GM13976 (cell line): Measurements from ENCODE around the gene ORC2.

ENCODE experiments used
- DNase-seq: peaks from one replicate; pipeline ENCODE4 v3.0.0; 2012; ENCODE audit warnings: low spot score
- CTCF ChIP-seq: IDR thresholded peaks from 2 replicates; pipeline ENCODE4 v1.5.1; 2012; ENCODE audit warnings: borderline replicate concordance, mild to moderate bottlenecking; ENCODE audit not compliant: insufficient read depth; ENCODE audit errors: extremely low read depth, missing control alignments, control extremely low read depth
- in situ Hi-C: fragments of 300-500 bp; cut with MboI; formaldehyde crosslinking; loops from one replicate; pipeline ENCODE4 v1.12.0; 2022; ENCODE audit warnings: low sequenced_read_pairs, mixed read lengths, inconsistent platforms; ENCODE audit not compliant: unreplicated experiment

Gene ORC2

GRCh38 chr2:200963124-200963917, at the start of gene ORC2:
Gene ORC2 (minus strand): TSS chr2:200963660. CDS start chr2:200958123, 5,537 bp downstream.
- in situ Hi-C loops = no loop called here
- peak; percentile 96 for DNase-seq
- TF ChIP-seq CTCF = peak; percentile 78

DNA sequence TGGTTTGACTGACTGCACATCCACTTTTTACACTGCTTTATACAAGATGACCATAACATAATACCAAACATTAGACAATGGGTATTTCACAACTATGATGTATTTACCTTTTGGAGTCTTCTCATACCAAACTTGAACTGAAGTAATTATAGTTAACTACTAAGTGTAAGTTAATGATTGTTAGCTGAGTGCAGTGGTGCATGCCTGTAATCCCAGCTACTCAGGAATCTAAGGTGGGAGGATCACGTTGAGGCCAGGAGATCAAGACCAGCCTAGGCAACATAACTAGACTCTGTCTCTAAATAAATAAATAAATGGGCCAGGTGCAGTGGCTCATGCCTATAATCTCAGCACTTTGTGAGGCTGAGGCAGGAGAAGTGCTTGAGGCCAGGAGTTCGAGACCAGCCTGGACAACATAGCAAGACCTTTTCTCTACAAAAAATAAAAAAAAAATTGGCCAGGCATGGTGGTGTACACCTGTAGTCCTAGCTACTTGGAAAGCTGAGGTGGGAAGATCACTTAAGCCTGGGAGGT, 44.9 kb upstream of the ORC2 start:
- in situ Hi-C loops = no loop called here
- TF ChIP-seq CTCF = no peak
- no peak for DNase-seq

GRCh38 chr2:201007584-201007998, 44.1 kb upstream of the ORC2 start:
- DNase-seq = no peak
- in situ Hi-C loops = no loop called here
- no peak for TF ChIP-seq CTCF

DNA sequence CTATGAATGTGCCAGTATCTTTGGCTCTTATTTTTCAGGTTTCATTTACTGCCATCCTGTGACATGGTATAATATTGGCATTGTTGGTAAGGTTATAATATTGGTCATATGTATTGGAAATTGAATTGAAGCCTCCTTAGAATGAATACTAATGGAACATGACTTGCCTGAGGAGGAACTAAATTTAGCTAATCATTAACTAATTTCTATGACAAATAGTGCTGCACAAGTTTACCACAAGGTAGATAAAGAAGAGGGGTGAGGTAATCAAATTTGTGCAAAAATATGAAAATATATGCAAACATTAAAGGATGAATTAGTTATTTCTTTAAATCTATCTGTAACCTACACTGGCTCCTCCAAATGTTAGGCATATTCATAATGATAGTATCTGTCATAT, 43.2 kb upstream of the ORC2 start:
- DNase-seq = no peak
- in situ Hi-C loops = no loop called here
- no peak for TF ChIP-seq CTCF

DNA sequence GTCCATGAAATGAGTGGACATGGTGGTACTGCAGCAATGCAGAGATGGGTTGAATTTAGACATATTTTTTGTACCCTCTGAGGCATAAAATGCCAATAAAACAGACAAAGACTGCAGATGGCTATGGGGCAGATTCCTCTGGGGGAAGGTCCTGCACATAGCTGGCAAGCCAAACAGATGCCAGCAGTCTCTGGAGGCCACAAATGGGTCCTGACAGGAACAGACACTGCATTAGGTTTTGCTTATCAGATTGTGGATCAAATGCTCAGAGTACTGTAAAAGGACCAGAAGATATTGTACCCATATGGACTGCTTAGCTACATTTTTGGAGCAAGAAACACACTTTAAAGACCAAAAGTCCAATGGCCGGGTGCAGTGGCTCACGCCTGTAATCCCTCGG, 40.9 kb upstream of the ORC2 start:
- DNase-seq = no peak
- no peak for TF ChIP-seq CTCF
- in situ Hi-C loops = no loop called here

DNA sequence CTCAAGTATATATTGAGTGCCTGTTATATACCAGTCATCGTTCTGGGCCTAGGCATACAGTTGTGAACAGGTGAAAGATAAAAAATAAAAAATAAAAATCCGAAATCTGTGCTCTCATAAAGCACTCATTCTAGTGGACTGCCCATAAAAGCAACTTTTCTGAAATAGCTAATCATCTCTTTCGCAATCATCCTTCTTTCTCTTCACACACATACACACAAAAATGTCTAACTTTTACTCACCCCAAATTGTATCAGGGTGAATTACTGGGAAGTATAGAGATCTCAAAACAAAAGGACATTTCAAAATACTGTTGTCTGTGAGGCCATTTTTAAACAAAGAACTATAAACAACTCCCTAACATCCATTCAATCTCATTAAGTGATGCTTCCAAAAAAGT, 29.6 kb upstream of the ORC2 start:
- in situ Hi-C loops = no loop called here
- DNase-seq = no peak
- no peak for TF ChIP-seq CTCF

DNA sequence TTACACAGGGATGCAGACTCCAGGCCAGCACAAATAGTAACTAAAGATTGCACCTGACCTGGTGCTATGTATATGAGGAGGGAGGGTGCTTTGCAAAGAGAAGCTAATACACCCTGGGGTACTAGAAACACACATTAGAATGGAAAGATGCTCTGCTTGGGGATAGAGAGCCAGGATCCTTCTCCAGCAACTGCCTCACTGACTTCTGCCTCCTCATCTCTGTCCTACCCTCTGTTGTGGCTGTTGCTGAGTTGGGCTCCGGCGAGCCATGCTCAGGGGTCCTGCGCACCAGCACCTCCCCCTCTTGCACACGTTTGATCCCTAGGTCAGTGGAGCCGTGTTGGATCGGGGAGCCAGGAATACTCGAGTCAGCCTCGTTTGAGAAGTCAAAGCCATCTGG, 23.7 kb upstream of the ORC2 start:
- TF ChIP-seq CTCF = no peak
- no peak for DNase-seq
- in situ Hi-C loops = no loop called here
